Nephron (organoid): ENCODE measurements around the gene AFAP1L1.

Source experiments
- H3K27ac Mint-ChIP-seq, 3 experiments: 2 replicates each; pipeline ENCODE4 v1.8.0; 2020; ENCODE audit warnings: mixed read lengths in 3 of 3, mild to moderate bottlenecking in 2 of 3, moderate library complexity in 1 of 3
- H3K27me3 Mint-ChIP-seq: 2 replicates; pipeline ENCODE4 v1.8.0; 2021; ENCODE audit warnings: low read depth, mild to moderate bottlenecking, moderate library complexity, mixed read lengths
- H3K36me3 Mint-ChIP-seq: 2 replicates; pipeline ENCODE4 v1.8.0; 2020; ENCODE audit warnings: low read depth, mixed read lengths
- H3K4me1 Mint-ChIP-seq: 2 replicates; pipeline ENCODE4 v1.8.0; 2020; ENCODE audit warnings: mixed read lengths
- H3K4me3 Mint-ChIP-seq, 3 experiments: 2 replicates each; pipeline ENCODE4 v1.8.0; 2020; ENCODE audit warnings: mild to moderate bottlenecking in 3 of 3, mixed read lengths in 3 of 3, moderate library complexity in 2 of 3
- H3K9me3 Mint-ChIP-seq: 2 replicates; pipeline ENCODE4 v1.8.0; 2020; ENCODE audit warnings: mixed read lengths
- TF ChIP-seq, protein P1 (sequence below), 3 experiments: fragments of 200-600 bp; sonication (generic); IDR thresholded peaks; one replicate each; pipeline ENCODE4 v1.5.0; 2021; ENCODE audit warnings: antibody characterized with exemption in 3 of 3; ENCODE audit not compliant: unreplicated experiment in 3 of 3

The AFAP1L1 gene

DNA sequence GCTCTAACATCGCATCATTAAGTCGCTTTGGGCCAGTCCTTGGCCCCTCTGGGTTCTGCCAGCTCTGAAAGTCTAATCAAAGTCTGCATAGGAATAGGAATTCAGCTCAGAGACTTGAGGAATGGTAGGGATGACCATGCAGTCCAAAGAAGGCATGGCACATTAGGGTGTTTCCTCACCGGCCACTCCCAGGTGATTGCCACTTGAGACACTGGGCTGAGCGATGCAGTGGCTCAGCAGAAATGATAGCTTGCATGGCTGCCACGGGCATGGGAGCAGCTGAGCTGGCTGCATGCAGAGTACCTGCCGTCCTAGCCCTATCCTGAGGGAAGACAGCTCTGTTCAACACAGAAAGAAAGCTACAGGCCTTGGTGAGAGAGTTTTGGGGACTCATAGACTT lies 28.8 kb downstream of the AFAP1L1 start:
- TF ChIP-seq, protein P1, sequence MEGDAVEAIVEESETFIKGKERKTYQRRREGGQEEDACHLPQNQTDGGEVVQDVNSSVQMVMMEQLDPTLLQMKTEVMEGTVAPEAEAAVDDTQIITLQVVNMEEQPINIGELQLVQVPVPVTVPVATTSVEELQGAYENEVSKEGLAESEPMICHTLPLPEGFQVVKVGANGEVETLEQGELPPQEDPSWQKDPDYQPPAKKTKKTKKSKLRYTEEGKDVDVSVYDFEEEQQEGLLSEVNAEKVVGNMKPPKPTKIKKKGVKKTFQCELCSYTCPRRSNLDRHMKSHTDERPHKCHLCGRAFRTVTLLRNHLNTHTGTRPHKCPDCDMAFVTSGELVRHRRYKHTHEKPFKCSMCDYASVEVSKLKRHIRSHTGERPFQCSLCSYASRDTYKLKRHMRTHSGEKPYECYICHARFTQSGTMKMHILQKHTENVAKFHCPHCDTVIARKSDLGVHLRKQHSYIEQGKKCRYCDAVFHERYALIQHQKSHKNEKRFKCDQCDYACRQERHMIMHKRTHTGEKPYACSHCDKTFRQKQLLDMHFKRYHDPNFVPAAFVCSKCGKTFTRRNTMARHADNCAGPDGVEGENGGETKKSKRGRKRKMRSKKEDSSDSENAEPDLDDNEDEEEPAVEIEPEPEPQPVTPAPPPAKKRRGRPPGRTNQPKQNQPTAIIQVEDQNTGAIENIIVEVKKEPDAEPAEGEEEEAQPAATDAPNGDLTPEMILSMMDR (IDR thresholded peaks at IDR 0.05; ENCODE audit: unreplicated experiment in 3 of 3): no peak
- no peaks in the 10 kb centered on the region for H3K36me3 Mint-ChIP-seq
- peaks cover 9% of the 10 kb centered on the region for H3K4me1 Mint-ChIP-seq
- H3K27ac Mint-ChIP-seq: no peak overlapping the region
- H3K9me3 Mint-ChIP-seq: no peaks in the 10 kb centered on the region
- no peaks in the 10 kb centered on the region for H3K27me3 Mint-ChIP-seq
- H3K4me3 Mint-ChIP-seq: no peak overlapping the region

DNA sequence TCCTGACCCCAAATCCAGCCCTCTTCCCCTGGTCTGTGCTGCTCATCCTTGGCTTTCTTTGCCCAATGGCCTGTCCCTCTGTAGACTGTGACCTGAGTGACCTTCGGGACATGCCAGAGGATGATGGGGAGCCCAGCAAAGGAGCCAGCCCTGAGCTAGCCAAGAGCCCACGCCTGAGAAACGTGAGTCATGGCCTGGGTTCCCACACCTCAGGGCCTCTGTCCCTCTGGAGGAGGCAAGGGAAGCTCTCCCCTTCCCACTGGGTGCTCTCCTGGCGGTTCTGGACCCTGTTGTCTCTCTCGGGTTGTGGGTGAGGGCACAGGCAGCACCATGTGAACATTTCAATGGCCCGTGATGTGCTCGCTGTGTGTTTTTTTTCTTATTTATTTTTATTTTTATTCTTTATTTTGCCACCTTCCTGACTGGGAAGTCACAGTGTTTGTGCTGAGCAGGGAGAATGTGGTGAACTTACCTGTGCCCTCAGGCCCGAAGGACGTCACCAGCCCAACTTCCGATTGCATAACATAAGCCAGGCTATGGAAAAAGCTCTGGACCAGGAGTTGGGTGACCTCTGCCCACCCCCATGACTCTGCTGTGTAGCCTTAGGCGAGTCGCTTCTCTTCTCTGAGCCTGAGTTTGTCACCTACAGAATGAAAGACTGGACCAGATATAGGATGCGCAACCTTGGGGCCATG lies 29.5 kb downstream of the AFAP1L1 start:
- Mint-ChIP-seq H3K27ac (no peak overlapping the region), H3K4me3 (no peak overlapping the region), H3K36me3 (no peaks in the 10 kb centered on the region), H3K4me1 (peaks cover 8% of the 10 kb centered on the region), H3K9me3 (no peaks in the 10 kb centered on the region), H3K27me3 (no peaks in the 10 kb centered on the region)
- TF ChIP-seq, protein P1 (IDR thresholded peaks at IDR 0.05; ENCODE audit: unreplicated experiment in 3 of 3): no peak

DNA sequence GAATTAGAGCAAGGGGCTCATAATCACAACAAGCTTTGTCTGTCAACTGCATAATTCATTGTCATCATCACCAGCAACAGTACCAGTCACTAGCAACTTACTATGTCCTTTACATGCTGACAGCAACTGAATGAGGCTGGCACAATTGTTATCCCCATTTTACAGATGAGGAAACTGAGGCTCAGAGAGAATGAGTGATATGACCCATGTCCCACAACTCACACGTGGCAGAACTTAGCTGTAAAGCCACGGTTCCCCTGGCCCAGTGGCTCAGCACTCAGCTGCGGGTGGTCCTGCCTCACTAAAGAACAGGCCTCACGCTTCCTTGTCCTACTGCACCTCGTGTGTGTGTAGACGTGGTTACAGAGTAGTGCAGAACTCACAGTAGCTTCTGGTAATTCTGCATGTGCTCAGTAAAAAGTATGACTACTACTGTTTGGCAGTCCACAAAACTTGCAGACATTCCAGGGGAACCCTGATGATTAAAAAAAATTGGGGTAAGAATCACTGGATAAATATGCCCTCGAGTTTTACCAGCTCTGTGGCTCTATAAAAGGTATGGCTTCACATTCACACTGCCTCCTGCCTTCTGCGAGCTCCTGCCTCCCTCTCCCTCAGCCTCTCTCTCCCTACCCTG lies 30.2 kb downstream of the AFAP1L1 start:
- TF ChIP-seq, protein P1 (IDR thresholded peaks at IDR 0.05; ENCODE audit: unreplicated experiment in 3 of 3): no peak
- Mint-ChIP-seq H3K9me3 (no peaks in the 10 kb centered on the region), H3K27ac (no peak overlapping the region), H3K36me3 (no peaks in the 10 kb centered on the region), H3K27me3 (no peaks in the 10 kb centered on the region), H3K4me3 (no peak overlapping the region), H3K4me1 (peaks cover 5% of the 10 kb centered on the region)

DNA sequence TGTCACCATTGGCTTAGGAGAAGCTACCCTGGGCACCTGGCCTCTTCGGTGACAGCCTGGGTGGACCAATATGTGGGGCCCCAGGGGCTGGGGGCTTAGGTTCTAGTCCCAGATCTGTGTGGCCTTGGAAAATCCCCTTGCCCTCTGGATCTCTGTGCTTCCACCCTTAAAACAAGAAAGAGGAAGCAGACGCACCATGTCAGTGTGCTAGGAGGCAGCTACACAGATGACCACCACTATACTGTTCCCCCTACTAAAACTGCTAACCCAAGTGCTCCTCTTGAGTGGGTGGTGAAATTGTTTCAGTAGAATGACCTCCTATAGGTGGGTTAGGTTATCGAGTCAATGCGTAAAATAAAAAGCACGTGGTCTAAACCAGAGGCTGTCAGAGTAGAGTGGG lies 31.0 kb downstream of the AFAP1L1 start:
- no peak overlapping the region for H3K4me3 Mint-ChIP-seq
- TF ChIP-seq, protein P1 (IDR thresholded peaks at IDR 0.05; ENCODE audit: unreplicated experiment in 3 of 3): no peak
- H3K27ac Mint-ChIP-seq: no peak overlapping the region
- H3K9me3 Mint-ChIP-seq: no peaks in the 10 kb centered on the region
- H3K27me3 Mint-ChIP-seq: no peaks in the 10 kb centered on the region
- H3K36me3 Mint-ChIP-seq: no peaks in the 10 kb centered on the region
- H3K4me1 Mint-ChIP-seq: peaks cover 5% of the 10 kb centered on the region

DNA sequence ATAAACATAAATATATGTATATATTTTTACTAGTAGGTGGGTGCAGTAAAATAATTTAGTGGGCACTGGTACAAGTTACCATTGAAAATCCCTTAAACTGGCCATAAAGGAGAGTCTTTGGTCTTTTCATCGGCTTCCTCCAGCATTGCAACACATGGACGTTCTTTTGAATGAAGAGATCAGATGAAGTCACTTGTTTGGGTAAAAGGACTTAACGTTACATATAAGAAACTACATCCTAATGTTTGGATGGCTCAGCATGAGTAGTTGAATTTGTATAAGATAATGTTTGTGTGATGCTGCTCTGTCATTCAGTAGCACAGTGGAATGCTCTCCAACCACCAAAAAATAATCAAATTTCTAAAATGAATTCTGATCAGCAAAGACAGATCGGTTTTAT lies 31.6 kb downstream of the AFAP1L1 start:
- TF ChIP-seq, protein P1 (IDR thresholded peaks at IDR 0.05; ENCODE audit: unreplicated experiment in 3 of 3): no peak

More for the DNA sequence above, 31.6 kb downstream of the AFAP1L1 start:
- Mint-ChIP-seq H3K9me3 (no peaks in the 10 kb centered on the region), H3K27ac (no peak overlapping the region), H3K4me1 (peaks cover 2% of the 10 kb centered on the region), H3K36me3 (no peaks in the 10 kb centered on the region), H3K27me3 (no peaks in the 10 kb centered on the region), H3K4me3 (no peak overlapping the region)
